HepG2 (cell line): Measurements from ENCODE around the gene SLC22A4. TPM values are rescaled to one million over a fixed set of nuclear protein-coding genes. Genes with fewer than 3 reads are reported as not detected.

Source experiments
- ATF4 ChIP-seq, 2 experiments: fragments of 450-650 bp in 1 of 2; sonication (generic) in 1 of 2; formaldehyde crosslinking; IDR thresholded peaks; 2 replicates each; pipeline versions ENCODE4 v1.5.0 to v1.8.0; 2020 to 2022; ENCODE audit warnings: mild to moderate bottlenecking in 1 of 2, missing genetic modification reagents in 1 of 2
- FOXA1 ChIP-seq, 2 experiments: fragments of 450-650 bp in 1 of 2; sonication (generic) in 1 of 2; formaldehyde crosslinking in 1 of 2; IDR thresholded peaks; 2 replicates each; pipeline versions ENCODE4 v1.4.0 to v1.6.1; 2016 to 2020; ENCODE audit warnings: missing genetic modification reagents in 1 of 2
- GMEB2 ChIP-seq: IDR thresholded peaks from 2 replicates; pipeline ENCODE4 v1.6.1; 2016; ENCODE audit warnings: missing biosample characterization, missing genetic modification reagents, low read depth
- HOXA9 ChIP-seq: sonication (generic); formaldehyde crosslinking; IDR thresholded peaks from 2 replicates; pipeline ENCODE4 v1.8.1; 2022; ENCODE audit warnings: missing genetic modification reagents, mild to moderate bottlenecking, moderate library complexity, borderline replicate concordance
- MEIS2 ChIP-seq: sonication (generic); formaldehyde crosslinking; IDR thresholded peaks from 2 replicates; pipeline ENCODE4 v1.9.0; 2021; ENCODE audit warnings: mild to moderate bottlenecking, missing genetic modification reagents
- NONO ChIP-seq, 2 experiments: fragments of 450-650 bp in 1 of 2; sonication (generic) in 1 of 2; formaldehyde crosslinking in 1 of 2; IDR thresholded peaks in 1 of 2; conservative IDR thresholded peaks in 1 of 2; 2 replicates each; pipeline versions ENCODE4 v1.6.1 to v1.8.0; 2017 to 2022; ENCODE audit warnings: mild to moderate bottlenecking in 1 of 2, missing genetic modification reagents in 1 of 2, moderate library complexity in 1 of 2
- PRMT3 ChIP-seq: sonication (generic); formaldehyde crosslinking; IDR thresholded peaks from 2 replicates; pipeline ENCODE4 v1.8.1; 2022; ENCODE audit warnings: low read depth, mild to moderate bottlenecking, moderate library complexity, missing genetic modification reagents, borderline replicate concordance
- SUZ12 ChIP-seq: fragments of 150-350 bp; IDR thresholded peaks from 2 replicates; pipeline ENCODE4 v1.6.1; 2014; ENCODE audit warnings: low read depth, low read length
- TGIF2 ChIP-seq: IDR thresholded peaks from 2 replicates; pipeline ENCODE4 v1.6.1; 2016; ENCODE audit warnings: control low read depth, missing compliant biosample characterization
- TIGD3 ChIP-seq: sonication (generic); formaldehyde crosslinking; IDR thresholded peaks from 2 replicates; pipeline ENCODE4 v1.5.1; 2020; ENCODE audit warnings: mild to moderate bottlenecking, missing genetic modification reagents, borderline replicate concordance
- ZBED4 ChIP-seq: sonication (generic); formaldehyde crosslinking; IDR thresholded peaks from 2 replicates; pipeline ENCODE4 v1.4.0; 2020; ENCODE audit warnings: missing genetic modification reagents, borderline replicate concordance
- ZBTB10 ChIP-seq: sonication (generic); formaldehyde crosslinking; IDR thresholded peaks from 2 replicates; pipeline ENCODE4 v1.4.0; 2020; ENCODE audit warnings: missing genetic modification reagents, borderline replicate concordance
- ZNF343 ChIP-seq: sonication (generic); formaldehyde crosslinking; IDR thresholded peaks from 2 replicates; pipeline ENCODE4 v1.4.0; 2020; ENCODE audit warnings: mild to moderate bottlenecking, missing genetic modification reagents
- ZNF724P ChIP-seq: sonication (generic); formaldehyde crosslinking; IDR thresholded peaks from 2 replicates; pipeline ENCODE4 v1.8.0; 2022; ENCODE audit warnings: missing genetic modification reagents, borderline replicate concordance
- ZNF790 ChIP-seq: sonication (generic); formaldehyde crosslinking; IDR thresholded peaks from 2 replicates; pipeline ENCODE4 v1.8.0; 2022; ENCODE audit warnings: missing genetic modification reagents, mild to moderate bottlenecking, borderline replicate concordance
- polyA plus RNA-seq, 8 experiments: library from polyadenylated mRNA; depleted of rRNA in 3 of 8; stranded (reverse) in 7 of 8; unstranded in 1 of 8; fragments of >200 nt; fragmentation: Illumina TruSeq in 4 of 8; extraction: Trizol in 4 of 8; gene quantifications; 2 replicates each; pipeline versions ENCODE4 v1.2.1 to v1.2.3, GENCODE V29; 2011 to 2016; ENCODE audit warnings: low read depth in 4 of 8, missing spikeins in 1 of 8, mixed read lengths in 1 of 8; ENCODE audit not compliant: insufficient read depth in 1 of 8
- total RNA-seq, 5 experiments: library from RNA; depleted of rRNA; stranded (reverse); fragments of >200 nt; fragmentation: Illumina TruSeq; extraction: Trizol; gene quantifications; 2 replicates each; pipeline ENCODE4 v1.2.3, GENCODE V29; 2016; ENCODE audit warnings: low read depth in 1 of 5

The SLC22A4 gene
- total and polyA plus RNA-seq, 2 of the 13 experiments (the other 11 are each of a cell fraction or from before 2014, with no cell fraction given) = 0.33 to 0.62 TPM

- TF ChIP-seq PRMT3 (peak; percentile 78; the same call in 1 of the 2 replicates), ATF4 (CRISPR knock-in tag; IDR thresholded peaks at IDR 0.05) (peak in 1 of 2 experiments; percentile 25; a peak in 1 of 4 replicates), FOXA1 (IDR thresholded peaks at IDR 0.05) (no peak), FOXA1 (CRISPR knock-in tag; IDR thresholded peaks at IDR 0.05) (peak; percentile 53; the same call in 1 of the 2 replicates), ZBED4 (0 out of 2 replicates have a peak, but pooled peaks have one; percentile 48), ZNF790 (peak; percentile 81; the same call in 1 of the 2 replicates), SUZ12 (no peak), ZNF343 (CRISPR knock-in tag) (peak; percentile 77; the same call in 1 of the 2 replicates), NONO (IDR thresholded peaks at IDR 0.05) (no peak), NONO (CRISPR knock-in tag; conservative IDR thresholded peaks at IDR 0.05) (0 out of 2 replicates have a peak, but pooled peaks have one; percentile 7), TGIF2 (CRISPR knock-in tag) (0 out of 2 replicates have a peak, but pooled peaks have one; percentile 55), HOXA9 (CRISPR knock-in tag) (no peak), TIGD3 (no peak), ZBTB10 (CRISPR knock-in tag) (no peak), ZNF724P (0 out of 2 replicates have a peak, but pooled peaks have one; percentile 15), MEIS2 (peak; percentile 87), GMEB2 (CRISPR knock-in tag) (0 out of 2 replicates have a peak, but pooled peaks have one; percentile 6)
Measured at GRCh38 chr5:132293992-132294727, at the start of gene SLC22A4 (continued).
